ENCODE measurements around the gene IRF2BP1. TPM values are rescaled to one million over a fixed set of nuclear protein-coding genes. Genes with fewer than 3 reads are reported as not detected.

The IRF2BP1 gene
- total RNA-seq, 2 donors from 2014 or later, result 20.3 to 29.7 TPM

DNA sequence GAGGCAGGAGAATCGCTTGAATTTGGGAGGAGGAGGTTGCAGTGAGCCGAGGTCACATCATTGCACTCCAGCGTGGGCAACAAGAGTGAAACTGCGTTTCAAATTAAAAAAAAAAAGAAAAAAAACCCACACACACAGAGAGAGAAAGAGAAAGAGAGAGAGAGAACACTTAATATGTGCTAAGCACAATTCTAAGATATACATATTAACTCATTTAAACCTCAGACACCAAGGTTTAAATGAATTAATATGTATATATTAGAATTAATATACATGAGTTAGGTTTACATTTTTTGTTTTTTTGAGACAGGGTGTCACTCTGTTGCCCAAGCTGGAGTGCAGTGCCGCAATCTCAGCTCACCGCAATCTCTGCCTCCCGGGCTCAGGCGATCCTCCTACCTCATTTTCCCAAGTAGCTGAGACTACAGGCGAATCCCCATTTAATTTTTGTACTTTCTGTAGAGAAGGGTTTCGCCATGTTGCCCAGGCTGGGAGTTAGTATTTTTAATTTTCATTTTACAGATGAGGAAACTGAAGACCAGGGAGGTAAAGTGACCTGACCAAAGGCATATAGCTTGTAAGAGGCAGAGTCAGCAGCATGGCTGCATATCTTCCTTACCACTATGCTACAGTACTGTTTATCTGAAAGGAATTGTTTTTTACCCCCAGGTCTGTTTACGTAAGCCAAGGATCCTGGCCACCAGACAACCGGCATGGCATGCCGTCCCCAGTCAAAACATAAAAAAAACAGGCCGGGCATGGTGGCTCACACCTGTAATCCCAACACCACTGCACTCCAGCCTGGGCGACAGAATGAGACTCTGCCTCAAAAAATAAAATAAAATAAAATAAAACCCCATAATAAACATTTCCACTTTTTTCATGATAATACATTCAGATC is 25.3 kb downstream of the IRF2BP1 start:
- intact Hi-C loops (cut with DNase I), result no loop called here
- Histone ChIP-seq H3K9ac (ENCODE audit: low read depth in 2 of 2, low read length in 2 of 2) (no peak overlapping the region), H3K27me3 (no peaks in the 10 kb centered on the region), H3K4me3 (no peak overlapping the region), H3K36me3 (no peaks in the 10 kb centered on the region), H3K4me1 (peaks cover 6% of the 10 kb centered on the region), H3K27ac (no peak overlapping the region), H3K9me3 (no peaks in the 10 kb centered on the region)
- no peak for DNase-seq
- no peak for TF ChIP-seq CTCF (IDR thresholded peaks at IDR 0.05)

DNA sequence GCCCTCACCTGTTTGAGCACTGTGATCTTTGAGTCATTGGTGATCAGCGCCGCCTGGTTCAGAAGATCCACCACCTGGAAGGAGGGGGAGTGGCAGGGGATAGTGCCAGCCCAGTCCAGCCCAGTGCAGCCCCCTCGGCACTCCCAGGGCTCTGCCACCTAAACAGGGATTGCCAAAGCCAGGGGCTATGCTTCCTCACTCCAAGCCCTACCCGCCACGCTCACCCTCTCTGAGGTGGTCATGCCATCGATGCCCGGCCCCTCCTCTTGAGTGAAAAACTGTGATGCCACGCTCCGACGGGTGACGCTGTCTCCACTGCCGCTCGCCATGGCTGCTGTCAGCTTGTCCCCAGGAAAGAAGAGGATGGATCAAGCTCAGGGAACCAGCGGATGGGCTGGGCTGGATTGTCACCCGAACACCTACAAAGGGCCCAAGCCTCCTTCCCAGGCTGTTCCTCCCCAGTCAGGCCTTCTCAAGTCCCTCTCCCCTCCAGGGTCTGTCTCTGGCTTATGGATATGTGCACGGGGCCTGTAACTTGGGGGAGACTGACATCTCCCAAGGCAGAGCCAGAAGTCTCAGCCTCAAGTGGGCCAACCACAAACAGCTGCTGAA is 31.7 kb downstream of the IRF2BP1 start:
- DNase-seq, result no peak
- Histone ChIP-seq H3K27me3 (no peaks in the 10 kb centered on the region), H3K9ac (ENCODE audit: low read depth in 2 of 2, low read length in 2 of 2) (no peak overlapping the region), H3K36me3 (peaks cover 8% of the 10 kb centered on the region), H3K9me3 (no peaks in the 10 kb centered on the region), H3K4me3 (no peak overlapping the region), H3K27ac (no peak overlapping the region), H3K4me1 (no peaks in the 10 kb centered on the region)
- TF ChIP-seq CTCF (IDR thresholded peaks at IDR 0.05), result no peak
- intact Hi-C loops (cut with DNase I), result no loop called here

- peaks cover 19% of the 10 kb centered on the region for H3K36me3 ChIP-seq
Observed at GRCh38 chr19:45852983-45853382, 33.0 kb downstream of the IRF2BP1 start.

DNA sequence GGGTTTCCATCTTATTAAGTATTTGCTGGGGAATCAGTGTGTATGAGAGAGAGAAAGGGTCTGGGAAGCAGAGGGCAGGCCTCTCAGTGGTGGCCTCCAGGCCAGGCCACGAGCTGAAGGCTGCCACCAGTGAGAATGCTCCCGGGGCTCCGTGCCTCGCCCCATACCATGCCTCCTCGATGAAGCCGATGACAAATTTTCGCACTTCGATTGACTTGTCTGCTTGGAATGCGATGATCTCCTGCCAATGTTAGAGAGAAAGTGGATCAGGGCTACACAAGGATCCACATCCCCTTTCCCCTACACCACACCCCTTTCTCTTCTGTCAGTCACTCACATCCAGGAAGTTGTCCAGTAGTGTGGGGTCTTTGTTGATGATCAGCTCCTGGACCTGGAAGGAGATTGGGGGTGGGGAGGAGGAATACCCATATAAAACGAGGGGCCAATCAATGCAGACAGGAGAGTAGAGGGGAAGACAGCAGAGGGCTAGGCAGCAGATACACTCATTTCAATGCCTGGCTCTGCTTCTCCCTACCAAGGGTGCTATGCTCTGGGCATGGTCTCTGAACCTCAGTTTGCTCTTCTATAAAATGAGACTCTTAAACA is 33.7 kb downstream of the IRF2BP1 start:
- DNase-seq, result no peak
- Histone ChIP-seq H3K9me3 (no peaks in the 10 kb centered on the region), H3K27me3 (no peaks in the 10 kb centered on the region), H3K36me3 (peaks cover 25% of the 10 kb centered on the region), H3K9ac (ENCODE audit: low read depth in 2 of 2, low read length in 2 of 2) (no peak overlapping the region), H3K27ac (no peak overlapping the region), H3K4me3 (no peak overlapping the region), H3K4me1 (no peaks in the 10 kb centered on the region)
- intact Hi-C loops (cut with DNase I), result no loop called here
- no peak for TF ChIP-seq CTCF (IDR thresholded peaks at IDR 0.05)

More at GRCh38 chr19:45852983-45853382, 33.0 kb downstream of the IRF2BP1 start:
- Histone ChIP-seq H3K27me3 (no peaks in the 10 kb centered on the region), H3K4me3 (no peak overlapping the region), H3K4me1 (no peaks in the 10 kb centered on the region), H3K9me3 (no peaks in the 10 kb centered on the region), H3K27ac (no peak overlapping the region), H3K9ac (ENCODE audit: low read depth in 2 of 2, low read length in 2 of 2) (no peak overlapping the region)
- intact Hi-C loops (cut with DNase I), result no loop called here
- no peak for DNase-seq
- TF ChIP-seq CTCF (IDR thresholded peaks at IDR 0.05), result no peak

DNA sequence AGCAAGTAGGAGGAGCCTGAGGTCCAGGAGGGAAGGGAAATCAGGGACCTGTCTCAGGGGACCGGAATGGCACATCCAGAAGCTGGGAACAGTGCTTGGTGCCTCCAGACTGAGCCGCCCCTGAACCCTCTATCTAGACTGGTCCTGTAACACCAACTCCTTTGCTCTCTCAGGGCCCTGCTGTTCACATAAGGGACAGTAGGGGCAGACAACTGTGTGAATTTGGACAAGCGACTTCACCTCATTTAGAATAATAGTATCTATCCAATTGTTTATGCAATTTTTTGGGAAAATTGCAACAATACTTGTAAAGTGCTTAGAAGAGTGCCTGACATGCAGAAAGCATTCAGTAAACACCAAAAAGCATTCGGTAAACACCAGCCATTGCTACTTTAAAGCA is 37.0 kb downstream of the IRF2BP1 start:
- Histone ChIP-seq H3K27ac (no peak overlapping the region), H3K9me3 (no peaks in the 10 kb centered on the region), H3K4me1 (no peaks in the 10 kb centered on the region), H3K27me3 (no peaks in the 10 kb centered on the region), H3K4me3 (no peak overlapping the region), H3K36me3 (peaks cover 25% of the 10 kb centered on the region), H3K9ac (ENCODE audit: low read depth in 2 of 2, low read length in 2 of 2) (no peak overlapping the region)
- no peak for TF ChIP-seq CTCF (IDR thresholded peaks at IDR 0.05)
- no peak for DNase-seq
- intact Hi-C loops (cut with DNase I), result no loop called here
